ENCODE measurements around the gene GALNT13. TPM values are rescaled to one million over a fixed set of nuclear protein-coding genes. Genes with fewer than 3 reads are reported as not detected.

Gene GALNT13
- total RNA-seq, 1 donor from 2014 or later: 0.46 TPM

DNA sequence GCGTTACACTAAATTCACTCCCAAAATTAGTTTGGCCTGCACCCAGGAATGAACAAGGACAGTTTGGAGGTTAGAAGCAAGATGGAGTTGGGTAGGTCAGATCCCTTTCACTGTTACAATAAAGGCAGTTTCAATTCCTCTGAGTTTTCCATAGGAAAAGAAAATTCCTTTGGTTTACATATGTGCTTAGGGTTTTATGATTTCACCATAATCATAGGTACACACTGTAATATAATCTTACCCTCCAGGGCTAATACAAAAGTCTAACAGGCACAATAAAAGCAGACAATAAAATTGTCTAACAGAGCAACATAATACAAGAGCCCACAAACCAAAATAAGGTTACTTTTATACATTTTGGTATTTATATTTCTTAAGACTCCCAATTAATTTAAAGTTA is 435.3 kb downstream of the GALNT13 start:
- Histone ChIP-seq H3K27me3 (ENCODE audit: control insufficient read depth, insufficient read depth, low read length) (no peaks in the 10 kb centered on the region), H3K4me3 (ENCODE audit: low read depth, low read length) (no peak overlapping the region), H3K36me3 (ENCODE audit: control insufficient read depth, insufficient read depth, low read length) (no peaks in the 10 kb centered on the region)
- TF ChIP-seq, protein P1, sequence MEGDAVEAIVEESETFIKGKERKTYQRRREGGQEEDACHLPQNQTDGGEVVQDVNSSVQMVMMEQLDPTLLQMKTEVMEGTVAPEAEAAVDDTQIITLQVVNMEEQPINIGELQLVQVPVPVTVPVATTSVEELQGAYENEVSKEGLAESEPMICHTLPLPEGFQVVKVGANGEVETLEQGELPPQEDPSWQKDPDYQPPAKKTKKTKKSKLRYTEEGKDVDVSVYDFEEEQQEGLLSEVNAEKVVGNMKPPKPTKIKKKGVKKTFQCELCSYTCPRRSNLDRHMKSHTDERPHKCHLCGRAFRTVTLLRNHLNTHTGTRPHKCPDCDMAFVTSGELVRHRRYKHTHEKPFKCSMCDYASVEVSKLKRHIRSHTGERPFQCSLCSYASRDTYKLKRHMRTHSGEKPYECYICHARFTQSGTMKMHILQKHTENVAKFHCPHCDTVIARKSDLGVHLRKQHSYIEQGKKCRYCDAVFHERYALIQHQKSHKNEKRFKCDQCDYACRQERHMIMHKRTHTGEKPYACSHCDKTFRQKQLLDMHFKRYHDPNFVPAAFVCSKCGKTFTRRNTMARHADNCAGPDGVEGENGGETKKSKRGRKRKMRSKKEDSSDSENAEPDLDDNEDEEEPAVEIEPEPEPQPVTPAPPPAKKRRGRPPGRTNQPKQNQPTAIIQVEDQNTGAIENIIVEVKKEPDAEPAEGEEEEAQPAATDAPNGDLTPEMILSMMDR (IDR thresholded peaks at IDR 0.05; ENCODE audit: insufficient read depth, low read length, poor library complexity, severe bottlenecking): no peak
- DNase-seq (ENCODE audit: low read depth): no peak

DNA sequence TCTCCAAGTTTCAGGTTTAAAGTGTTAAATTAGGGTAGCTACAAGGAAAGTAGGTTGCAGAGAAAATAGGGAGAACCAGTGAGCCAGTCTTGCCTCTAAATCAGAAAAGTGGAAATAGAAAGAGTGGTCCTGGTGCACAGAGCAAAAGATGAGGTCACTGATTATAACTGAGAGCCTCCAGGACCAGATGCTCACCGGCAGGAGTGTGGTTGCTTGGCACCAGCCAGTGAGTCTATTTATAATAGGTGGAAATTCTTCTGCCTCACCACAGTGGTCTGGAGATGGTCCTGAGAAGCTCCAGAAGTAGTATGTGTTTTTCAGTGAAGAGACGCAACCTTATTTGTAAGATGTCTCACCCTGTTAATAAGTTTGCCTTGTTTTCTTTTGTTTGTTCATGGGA is 452.9 kb downstream of the GALNT13 start:
- TF ChIP-seq, protein P1 (IDR thresholded peaks at IDR 0.05; ENCODE audit: insufficient read depth, low read length, poor library complexity, severe bottlenecking): no peak
- Histone ChIP-seq H3K27me3 (ENCODE audit: control insufficient read depth, insufficient read depth, low read length) (no peaks in the 10 kb centered on the region), H3K4me3 (ENCODE audit: low read depth, low read length) (no peak overlapping the region), H3K36me3 (ENCODE audit: control insufficient read depth, insufficient read depth, low read length) (no peaks in the 10 kb centered on the region)
- DNase-seq (ENCODE audit: low read depth): no peak

- H3K27me3 ChIP-seq (ENCODE audit: control insufficient read depth, insufficient read depth, low read length): no peaks in the 10 kb centered on the region
- DNase-seq (ENCODE audit: low read depth): no peak
- no peaks in the 10 kb centered on the region for H3K36me3 ChIP-seq (ENCODE audit: control insufficient read depth, insufficient read depth, low read length)
- no peak overlapping the region for H3K4me3 ChIP-seq (ENCODE audit: low read depth, low read length)
- TF ChIP-seq, protein P1 (IDR thresholded peaks at IDR 0.05; ENCODE audit: insufficient read depth, low read length, poor library complexity, severe bottlenecking): no peak
Observed at GRCh38 chr2:154329510-154329909, 457.8 kb downstream of the GALNT13 start.

GRCh38 chr2:154331784-154332183 is 460.1 kb downstream of the GALNT13 start:
- Histone ChIP-seq H3K27me3 (ENCODE audit: control insufficient read depth, insufficient read depth, low read length) (no peaks in the 10 kb centered on the region), H3K4me3 (ENCODE audit: low read depth, low read length) (no peak overlapping the region), H3K36me3 (ENCODE audit: control insufficient read depth, insufficient read depth, low read length) (no peaks in the 10 kb centered on the region)
- DNase-seq (ENCODE audit: low read depth): no peak
- TF ChIP-seq, protein P1 (IDR thresholded peaks at IDR 0.05; ENCODE audit: insufficient read depth, low read length, poor library complexity, severe bottlenecking): no peak

- TF ChIP-seq, protein P1 (IDR thresholded peaks at IDR 0.05; ENCODE audit: insufficient read depth, low read length, poor library complexity, severe bottlenecking): no peak
- DNase-seq (ENCODE audit: low read depth): no peak
- Histone ChIP-seq H3K27me3 (ENCODE audit: control insufficient read depth, insufficient read depth, low read length) (no peaks in the 10 kb centered on the region), H3K4me3 (ENCODE audit: low read depth, low read length) (no peak overlapping the region), H3K36me3 (ENCODE audit: control insufficient read depth, insufficient read depth, low read length) (no peaks in the 10 kb centered on the region)
Observed at GRCh38 chr2:154336201-154336600, 464.5 kb downstream of the GALNT13 start.

- DNase-seq (ENCODE audit: low read depth): no peak
- TF ChIP-seq, protein P1 (IDR thresholded peaks at IDR 0.05; ENCODE audit: insufficient read depth, low read length, poor library complexity, severe bottlenecking): no peak
- Histone ChIP-seq H3K4me3 (ENCODE audit: low read depth, low read length) (no peak overlapping the region), H3K36me3 (ENCODE audit: control insufficient read depth, insufficient read depth, low read length) (no peaks in the 10 kb centered on the region), H3K27me3 (ENCODE audit: control insufficient read depth, insufficient read depth, low read length) (no peaks in the 10 kb centered on the region)
Observed at GRCh38 chr2:154338352-154338967, 466.7 kb downstream of the GALNT13 start.
